ENCODE measurements around the gene SEPTIN12.

The SEPTIN12 gene

DNA sequence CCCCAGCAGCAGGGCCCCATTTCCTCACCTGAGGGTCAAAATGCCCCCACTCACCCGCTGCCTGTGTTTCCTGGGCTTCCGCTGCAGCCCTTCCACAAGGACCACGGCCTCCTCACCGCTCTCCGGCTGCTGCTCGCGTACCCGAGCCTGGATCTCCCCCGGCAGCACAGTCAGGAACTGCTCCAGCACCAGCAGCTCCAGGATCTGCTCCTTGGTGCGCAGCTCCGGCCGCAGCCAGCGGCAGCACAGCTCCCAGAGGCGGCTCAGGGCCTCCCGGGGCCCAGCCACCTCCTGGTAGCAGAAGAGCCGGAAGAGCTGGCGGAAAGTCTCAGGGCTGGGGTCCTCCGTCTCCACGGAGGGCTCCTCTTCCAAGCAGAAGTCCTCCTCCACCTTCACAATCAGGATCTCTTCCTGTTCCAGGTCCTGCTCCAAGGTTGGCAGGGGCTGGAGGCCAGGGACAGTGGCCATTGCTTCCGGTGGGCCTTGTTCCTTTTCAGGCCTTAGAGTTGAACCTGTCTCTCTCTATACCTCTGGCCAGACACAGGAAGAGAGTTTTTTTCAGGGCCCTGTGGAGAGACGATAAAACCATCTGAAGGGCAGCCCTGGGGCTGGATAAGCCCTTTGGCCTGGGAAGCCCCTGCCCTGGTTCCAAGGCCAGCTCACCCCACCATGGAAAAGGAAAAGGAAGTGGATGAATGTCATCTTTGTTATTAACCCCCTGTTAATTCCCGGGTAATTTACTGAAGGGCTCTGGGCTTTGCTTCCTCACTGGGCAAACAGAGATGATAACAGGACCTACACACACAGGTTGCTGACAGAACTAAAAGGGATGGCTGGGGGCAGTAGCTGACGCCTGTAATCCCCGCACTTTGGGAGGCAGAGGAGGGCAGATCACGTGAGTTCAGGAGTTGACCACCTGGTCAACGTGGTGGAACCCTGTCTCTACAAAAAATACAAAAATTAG lies 22.4 kb downstream of the SEPTIN12 start:
- no peak for DNase-seq (ENCODE audit: low read depth)
- TF ChIP-seq, protein P1, sequence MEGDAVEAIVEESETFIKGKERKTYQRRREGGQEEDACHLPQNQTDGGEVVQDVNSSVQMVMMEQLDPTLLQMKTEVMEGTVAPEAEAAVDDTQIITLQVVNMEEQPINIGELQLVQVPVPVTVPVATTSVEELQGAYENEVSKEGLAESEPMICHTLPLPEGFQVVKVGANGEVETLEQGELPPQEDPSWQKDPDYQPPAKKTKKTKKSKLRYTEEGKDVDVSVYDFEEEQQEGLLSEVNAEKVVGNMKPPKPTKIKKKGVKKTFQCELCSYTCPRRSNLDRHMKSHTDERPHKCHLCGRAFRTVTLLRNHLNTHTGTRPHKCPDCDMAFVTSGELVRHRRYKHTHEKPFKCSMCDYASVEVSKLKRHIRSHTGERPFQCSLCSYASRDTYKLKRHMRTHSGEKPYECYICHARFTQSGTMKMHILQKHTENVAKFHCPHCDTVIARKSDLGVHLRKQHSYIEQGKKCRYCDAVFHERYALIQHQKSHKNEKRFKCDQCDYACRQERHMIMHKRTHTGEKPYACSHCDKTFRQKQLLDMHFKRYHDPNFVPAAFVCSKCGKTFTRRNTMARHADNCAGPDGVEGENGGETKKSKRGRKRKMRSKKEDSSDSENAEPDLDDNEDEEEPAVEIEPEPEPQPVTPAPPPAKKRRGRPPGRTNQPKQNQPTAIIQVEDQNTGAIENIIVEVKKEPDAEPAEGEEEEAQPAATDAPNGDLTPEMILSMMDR (conservative IDR thresholded peaks at IDR 0.05; ENCODE audit: low read depth, low read length) = no peak
- H3K4me3 ChIP-seq (ENCODE audit: low read length) = peak overlapping the region; percentile 85

GRCh38 chr16:4763791-4764190 lies 24.4 kb downstream of the SEPTIN12 start:
- no peak for DNase-seq (ENCODE audit: low read depth)
- no peak overlapping the region for H3K4me3 ChIP-seq (ENCODE audit: low read length)
- TF ChIP-seq, protein P1 (conservative IDR thresholded peaks at IDR 0.05; ENCODE audit: low read depth, low read length) = no peak

- TF ChIP-seq, protein P1 (conservative IDR thresholded peaks at IDR 0.05; ENCODE audit: low read depth, low read length) = no peak
- DNase-seq (ENCODE audit: low read depth) = no peak
- H3K4me3 ChIP-seq (ENCODE audit: low read length) = no peak overlapping the region
Observed at GRCh38 chr16:4762205-4762604, 25.9 kb downstream of the SEPTIN12 start.

GRCh38 chr16:4760221-4760910 lies 27.8 kb downstream of the SEPTIN12 start:
- DNase-seq (ENCODE audit: low read depth) = no peak
- TF ChIP-seq, protein P1 (conservative IDR thresholded peaks at IDR 0.05; ENCODE audit: low read depth, low read length) = no peak
- no peak overlapping the region for H3K4me3 ChIP-seq (ENCODE audit: low read length)

DNA sequence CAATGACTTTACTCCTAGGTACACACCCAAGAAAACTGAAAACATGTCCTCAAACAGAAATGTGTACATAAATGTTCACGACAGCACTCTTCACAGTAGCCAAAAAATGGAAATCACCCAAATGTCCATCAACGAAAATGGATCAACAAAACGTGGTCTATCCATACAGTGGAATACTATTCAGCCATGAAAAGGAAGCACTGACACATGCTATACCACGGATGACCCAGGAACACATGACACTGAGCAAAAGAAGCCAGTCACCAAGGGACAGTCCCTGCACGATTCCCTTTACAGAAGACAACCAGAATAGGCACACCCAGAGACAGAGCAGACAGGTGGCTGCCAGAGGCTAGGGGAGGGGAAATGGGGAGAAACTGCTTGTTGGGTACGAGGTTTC lies 32.5 kb downstream of the SEPTIN12 start:
- H3K4me3 ChIP-seq (ENCODE audit: low read length) = no peak overlapping the region
- DNase-seq (ENCODE audit: low read depth) = no peak
- TF ChIP-seq, protein P1 (conservative IDR thresholded peaks at IDR 0.05; ENCODE audit: low read depth, low read length) = no peak

- H3K4me3 ChIP-seq (ENCODE audit: low read length) = no peak overlapping the region
- TF ChIP-seq, protein P1 (conservative IDR thresholded peaks at IDR 0.05; ENCODE audit: low read depth, low read length) = no peak
- DNase-seq (ENCODE audit: low read depth) = no peak
Observed at GRCh38 chr16:4754865-4755264, 33.3 kb downstream of the SEPTIN12 start.

Measured in retinal pigment epithelial cell (primary cell).